Measurements from ENCODE around the gene TSBP1.

DNA sequence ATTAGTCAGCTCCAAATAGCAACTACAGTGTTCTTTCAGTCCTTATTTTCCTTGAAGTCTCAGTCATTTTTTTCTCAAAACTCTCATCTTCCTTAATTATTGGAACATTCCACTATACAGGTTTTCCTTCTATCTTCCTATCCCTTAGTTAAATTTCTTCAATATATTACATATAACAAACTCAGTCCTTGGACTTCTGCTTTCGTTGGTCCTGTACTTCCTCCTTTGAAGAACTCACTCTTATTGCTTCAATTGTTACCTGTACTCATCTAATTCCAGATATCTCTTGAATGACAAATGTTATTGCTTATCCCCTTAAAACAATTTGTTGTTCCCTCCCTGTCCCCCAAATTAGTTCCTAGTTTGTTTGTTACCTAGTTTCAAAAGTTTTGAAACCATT lies 80.2 kb downstream of the TSBP1 start:
- TF ChIP-seq, protein P1, sequence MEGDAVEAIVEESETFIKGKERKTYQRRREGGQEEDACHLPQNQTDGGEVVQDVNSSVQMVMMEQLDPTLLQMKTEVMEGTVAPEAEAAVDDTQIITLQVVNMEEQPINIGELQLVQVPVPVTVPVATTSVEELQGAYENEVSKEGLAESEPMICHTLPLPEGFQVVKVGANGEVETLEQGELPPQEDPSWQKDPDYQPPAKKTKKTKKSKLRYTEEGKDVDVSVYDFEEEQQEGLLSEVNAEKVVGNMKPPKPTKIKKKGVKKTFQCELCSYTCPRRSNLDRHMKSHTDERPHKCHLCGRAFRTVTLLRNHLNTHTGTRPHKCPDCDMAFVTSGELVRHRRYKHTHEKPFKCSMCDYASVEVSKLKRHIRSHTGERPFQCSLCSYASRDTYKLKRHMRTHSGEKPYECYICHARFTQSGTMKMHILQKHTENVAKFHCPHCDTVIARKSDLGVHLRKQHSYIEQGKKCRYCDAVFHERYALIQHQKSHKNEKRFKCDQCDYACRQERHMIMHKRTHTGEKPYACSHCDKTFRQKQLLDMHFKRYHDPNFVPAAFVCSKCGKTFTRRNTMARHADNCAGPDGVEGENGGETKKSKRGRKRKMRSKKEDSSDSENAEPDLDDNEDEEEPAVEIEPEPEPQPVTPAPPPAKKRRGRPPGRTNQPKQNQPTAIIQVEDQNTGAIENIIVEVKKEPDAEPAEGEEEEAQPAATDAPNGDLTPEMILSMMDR (conservative IDR thresholded peaks at IDR 0.05; ENCODE audit: low read depth, low read length): no peak
- no peak for TF ChIP-seq EZH2 (IDR thresholded peaks at IDR 0.05; ENCODE audit: borderline replicate concordance, low read depth, low read length, poor library complexity, severe bottlenecking)

Measured in A673 (cell line).